CD8-positive, alpha-beta memory T cell (primary cell): Measurements from ENCODE around the gene SETD1B. TPM values are rescaled to one million over a fixed set of nuclear protein-coding genes. Genes with fewer than 3 reads are reported as not detected.

ENCODE experiments used
- CTCF ChIA-PET: fragments of 350-600 bp; sonication (Branson Sonifier 250); formaldehyde crosslinking; loops from one replicate; lab custom pipeline; 2021; ENCODE audit warnings: antibody characterized with exemption; lab: Charles Lee
- POLR2A ChIA-PET: fragments of 350-600 bp; sonication (Branson Sonifier 250); formaldehyde crosslinking; loops from one replicate; lab custom pipeline; 2021; ENCODE audit warnings: antibody characterized with exemption; lab: Charles Lee
- DNase-seq, 5 donors: peaks; one replicate each; pipeline versions ENCODE4 v3.0.0 to v3.0.0-alpha.2; 2020 to 2022; ENCODE audit warnings: mixed read lengths in 1 of 5
- H3K27ac ChIP-seq: one replicate; pipeline ENCODE4 v1.7.0; 2013; ENCODE audit warnings: low read depth, mild to moderate bottlenecking, low read length, moderate library complexity
- H3K27me3 ChIP-seq: 2 replicates; pipeline ENCODE4 v1.7.0; 2013; ENCODE audit warnings: low read length, mild to moderate bottlenecking; ENCODE audit not compliant: insufficient read depth, poor library complexity, severe bottlenecking
- H3K36me3 ChIP-seq: 2 replicates; pipeline ENCODE4 v1.7.0; 2013; ENCODE audit warnings: mild to moderate bottlenecking, low read length, moderate library complexity; ENCODE audit not compliant: insufficient read depth
- H3K4me1 ChIP-seq: 2 replicates; pipeline ENCODE4 v1.7.0; 2013; ENCODE audit warnings: mild to moderate bottlenecking, low read length, moderate library complexity; ENCODE audit not compliant: insufficient read depth
- H3K4me3 ChIP-seq: 2 replicates; pipeline ENCODE4 v1.7.0; 2013; ENCODE audit warnings: mild to moderate bottlenecking, low read length
- H3K9me3 ChIP-seq: 2 replicates; pipeline ENCODE4 v1.7.0; 2013; ENCODE audit warnings: mild to moderate bottlenecking, low read length
- H3K27ac Mint-ChIP-seq, 8 donors: one replicate each; pipeline ENCODE4 v1.8.0; 2020 to 2021; ENCODE audit warnings: mixed read lengths in 8 of 8, mild to moderate bottlenecking in 6 of 8, inconsistent platforms in 3 of 8, moderate library complexity in 3 of 8
- H3K27me3 Mint-ChIP-seq, 2 donors: one replicate each; pipeline ENCODE4 v1.8.0; 2020 to 2021; ENCODE audit warnings: mixed read lengths in 2 of 2, mild to moderate bottlenecking in 1 of 2, moderate library complexity in 1 of 2
- H3K36me3 Mint-ChIP-seq, 3 donors: one replicate each; pipeline ENCODE4 v1.8.0; 2020 to 2021; ENCODE audit warnings: mixed read lengths in 3 of 3, inconsistent platforms in 1 of 3, mild to moderate bottlenecking in 1 of 3
- H3K4me1 Mint-ChIP-seq, 3 donors: one replicate each; pipeline ENCODE4 v1.8.0; 2020 to 2021; ENCODE audit warnings: mixed read lengths in 3 of 3, inconsistent platforms in 1 of 3, mild to moderate bottlenecking in 1 of 3
- H3K4me3 Mint-ChIP-seq, 7 donors: one replicate each; pipeline ENCODE4 v1.8.0; 2020 to 2021; ENCODE audit warnings: mixed read lengths in 7 of 7, mild to moderate bottlenecking in 6 of 7, moderate library complexity in 4 of 7, inconsistent platforms in 2 of 7
- H3K9me3 Mint-ChIP-seq, 5 donors: one replicate each; pipeline ENCODE4 v1.8.0; 2020 to 2022; ENCODE audit warnings: mixed read lengths in 5 of 5, mild to moderate bottlenecking in 3 of 5, moderate library complexity in 2 of 5, inconsistent platforms in 1 of 5
- polyA plus RNA-seq: library from polyadenylated mRNA; unstranded; fragments of 300-500 nt; fragmentation: Illumina TruSeq; gene quantifications from one replicate; pipeline ENCODE4 v1.2.3, GENCODE V29; 2021
- total RNA-seq, 2 experiments: library from RNA; stranded (reverse); gene quantifications; one replicate each; pipeline ENCODE4 v1.2.3, GENCODE V29; 2021

The SETD1B gene
- total and polyA plus RNA-seq, 3 experiments from 2014 or later = 2.4 to 31.9 (median 31.3) TPM

DNA sequence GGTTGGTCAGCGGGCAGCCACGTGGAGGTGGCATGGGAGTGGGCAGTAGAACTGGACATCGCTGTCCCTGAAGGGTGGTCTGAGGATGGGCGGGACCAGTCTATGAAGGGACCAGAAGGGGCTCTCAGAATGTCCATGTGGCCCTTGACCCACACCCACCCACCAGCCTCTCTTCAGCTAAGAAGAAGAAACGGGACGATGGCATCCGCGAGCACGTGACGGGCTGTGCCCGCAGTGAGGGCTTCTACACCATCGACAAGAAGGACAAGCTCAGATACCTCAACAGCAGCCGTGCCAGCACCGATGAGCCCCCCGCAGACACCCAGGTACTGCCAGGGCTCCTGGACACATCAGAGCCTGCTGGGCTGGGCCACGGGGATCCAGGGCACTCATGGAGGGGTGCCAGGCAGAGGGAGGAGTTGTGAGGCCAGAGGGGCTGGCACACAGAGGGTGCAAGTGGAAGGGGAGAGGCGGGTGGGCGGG, 21.3 kb downstream of the SETD1B start:
- Mint-ChIP-seq H3K27me3 (no peaks in the 10 kb centered on the region), H3K9me3 (peaks cover 0 to 2% (median 0%) of the 10 kb centered on the region in 5 donors), H3K36me3 (peaks cover 0 to 82% (median 22%) of the 10 kb centered on the region in 3 donors), H3K4me1 (peaks cover 0 to 13% (median 7%) of the 10 kb centered on the region in 3 donors), H3K27ac (peak overlapping the region in 1 of 8 donors; percentile 75), H3K4me3 (no peak overlapping the region)
- Histone ChIP-seq H3K27me3 (no peaks in the 10 kb centered on the region), H3K27ac (no peak overlapping the region), H3K4me3 (no peak overlapping the region), H3K9me3 (no peaks in the 10 kb centered on the region), H3K36me3 (peaks cover 37% of the 10 kb centered on the region), H3K4me1 (no peaks in the 10 kb centered on the region)
- peak in 1 of 5 donors; percentile 23 for DNase-seq
- ChIA-PET POLR2A (interaction anchor here (0.7 kb wide), 1 partner anchor 14 kb away, joined by 5 read pairs; no protein-coding TSS in a partner anchor), CTCF (interaction anchor here (1.7 to 4.7 kb wide), 3 partner anchors 13 to 51 kb away, joined by 3 to 29 read pairs (median 14); no protein-coding TSS in a partner anchor)

DNA sequence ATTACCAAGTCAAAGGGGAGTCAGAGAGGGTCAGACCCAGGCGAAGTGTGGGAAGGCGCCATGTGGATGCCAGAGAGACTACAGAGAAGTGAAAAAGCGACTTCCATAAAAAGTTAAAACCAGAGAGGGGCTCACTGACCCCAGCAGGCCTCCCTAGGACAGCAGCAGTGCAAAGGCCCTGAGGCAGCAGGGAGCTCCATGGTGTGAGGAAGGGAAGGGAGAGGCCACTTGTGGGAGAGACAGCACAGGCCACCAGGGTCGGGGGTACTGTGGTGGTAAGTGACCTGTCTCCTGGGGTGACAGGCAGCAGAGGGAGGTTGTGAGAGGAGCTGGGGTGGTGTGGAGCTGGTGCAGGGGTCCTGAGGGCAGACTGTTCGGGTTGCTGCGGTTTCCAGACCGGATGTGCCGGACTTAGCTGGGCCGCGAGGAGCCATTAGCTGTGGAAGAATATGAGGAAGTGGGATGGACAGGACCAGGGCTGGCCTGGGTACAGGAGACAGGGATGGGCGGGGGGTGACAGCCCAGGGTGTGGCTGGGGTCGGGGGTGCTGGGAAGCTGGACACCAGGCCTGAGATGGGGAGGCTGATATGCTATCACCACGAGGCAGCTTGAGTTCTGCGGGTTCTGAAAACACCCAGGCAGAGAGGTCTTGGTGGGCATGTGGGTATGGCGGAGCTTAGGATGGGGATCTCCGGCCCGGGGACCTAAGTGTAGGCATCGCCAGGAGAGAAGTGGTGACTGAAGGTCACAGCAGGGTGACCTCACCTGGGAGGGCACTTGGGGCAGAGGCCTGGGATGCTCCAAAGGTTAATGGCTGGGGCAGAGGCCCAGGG, 22.7 kb downstream of the SETD1B start:
- Histone ChIP-seq H3K27me3 (no peaks in the 10 kb centered on the region), H3K27ac (no peak overlapping the region), H3K4me1 (no peaks in the 10 kb centered on the region), H3K36me3 (peaks cover 42% of the 10 kb centered on the region), H3K9me3 (no peaks in the 10 kb centered on the region), H3K4me3 (no peak overlapping the region)
- Mint-ChIP-seq H3K9me3 (peaks cover 0 to 2% (median 0%) of the 10 kb centered on the region in 5 donors), H3K4me3 (peak overlapping the region in 2 of 7 donors; percentile 44 to 50), H3K27me3 (no peaks in the 10 kb centered on the region), H3K27ac (peak overlapping the region in 6 of 8 donors; percentile 4 to 92 (median 47)), H3K36me3 (peaks cover 0 to 85% (median 22%) of the 10 kb centered on the region in 3 donors), H3K4me1 (peaks cover 0 to 13% (median 7%) of the 10 kb centered on the region in 3 donors)
- ChIA-PET POLR2A (interaction anchor here (0.5 to 0.6 kb wide), 2 partner anchors 12 to 32 kb away, joined by 3 to 6 read pairs; no protein-coding TSS in a partner anchor), CTCF (interaction anchor here (1.1 to 4.7 kb wide), 5 partner anchors 10 to 63 kb away, joined by 3 to 29 read pairs (median 4); no protein-coding TSS in a partner anchor)
- DNase-seq = peak in 1 of 5 donors; percentile 5

DNA sequence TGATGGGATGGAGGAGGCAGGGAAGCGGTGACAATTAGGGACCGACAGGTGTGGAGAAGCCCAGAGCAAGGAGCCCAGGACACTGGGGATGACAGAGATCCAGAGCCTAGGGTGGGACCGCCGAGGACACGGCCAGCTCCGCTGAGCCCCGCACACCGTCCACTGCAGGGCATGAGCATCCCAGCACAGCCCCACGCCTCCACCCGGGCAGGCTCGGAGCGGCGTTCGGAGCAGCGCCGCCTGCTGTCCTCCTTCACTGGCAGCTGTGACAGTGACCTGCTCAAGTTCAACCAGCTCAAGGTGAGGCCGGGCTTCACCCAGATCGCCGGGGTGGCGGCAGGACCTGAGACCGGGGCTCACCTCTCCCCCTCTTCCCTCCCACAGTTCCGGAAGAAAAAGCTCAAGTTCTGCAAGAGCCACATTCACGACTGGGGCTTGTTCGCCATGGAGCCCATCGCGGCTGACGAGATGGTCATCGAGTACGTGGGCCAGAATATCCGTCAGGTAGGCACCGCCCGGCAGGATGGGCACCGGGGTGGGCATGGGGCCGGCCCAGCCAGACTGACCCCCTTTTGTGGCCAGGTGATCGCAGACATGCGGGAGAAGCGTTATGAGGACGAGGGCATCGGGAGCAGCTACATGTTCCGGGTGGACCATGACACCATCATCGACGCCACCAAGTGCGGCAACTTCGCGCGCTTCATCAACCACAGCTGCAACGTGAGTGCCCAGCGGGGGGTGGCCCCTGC, 23.7 kb downstream of the SETD1B start:
- Mint-ChIP-seq H3K36me3 (peaks cover 0 to 85% (median 16%) of the 10 kb centered on the region in 3 donors), H3K9me3 (peaks cover 0 to 2% (median 0%) of the 10 kb centered on the region in 5 donors), H3K4me3 (no peak overlapping the region), H3K27me3 (no peaks in the 10 kb centered on the region), H3K27ac (peak overlapping the region in 3 of 8 donors; percentile 4 to 54 (median 47)), H3K4me1 (peaks cover 0 to 13% (median 7%) of the 10 kb centered on the region in 3 donors)
- Histone ChIP-seq H3K4me3 (no peak overlapping the region), H3K27me3 (no peaks in the 10 kb centered on the region), H3K27ac (no peak overlapping the region), H3K9me3 (no peaks in the 10 kb centered on the region), H3K36me3 (peaks cover 42% of the 10 kb centered on the region), H3K4me1 (no peaks in the 10 kb centered on the region)
- DNase-seq = peak in 1 of 5 donors; percentile 12
- POLR2A ChIA-PET = interaction anchor here (0.5 to 0.6 kb wide), 2 partner anchors 71 to 342 kb away, joined by 4 to 5 read pairs; no protein-coding TSS in a partner anchor
- CTCF ChIA-PET = interaction anchor here (1.0 to 4.7 kb wide), 8 partner anchors 11 to 62 kb away, joined by 3 to 29 read pairs (median 4); no protein-coding TSS in a partner anchor

DNA sequence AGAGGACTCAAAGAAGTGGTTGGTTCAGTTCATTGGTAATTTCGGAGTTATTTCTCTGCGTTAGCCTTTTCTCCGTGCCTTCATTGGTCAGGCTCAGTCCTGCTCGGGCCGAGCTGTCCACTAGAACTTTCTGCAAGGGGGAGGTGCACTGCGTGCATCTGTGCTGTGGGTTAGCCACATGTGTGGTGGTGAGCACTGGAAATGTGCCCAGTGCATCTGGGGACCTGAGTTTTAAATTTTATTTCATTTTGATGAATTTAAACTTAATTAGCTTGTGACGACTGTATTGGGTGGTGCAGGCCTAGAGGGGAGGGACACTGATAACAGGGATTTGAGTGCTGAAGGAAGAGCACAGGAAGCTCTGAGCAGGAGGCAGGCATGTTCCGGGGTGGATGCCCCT, 24.5 kb downstream of the SETD1B start:
- Mint-ChIP-seq H3K9me3 (peaks cover 0 to 2% (median 0%) of the 10 kb centered on the region in 5 donors), H3K27me3 (no peaks in the 10 kb centered on the region), H3K36me3 (peaks cover 0 to 85% (median 16%) of the 10 kb centered on the region in 3 donors), H3K4me1 (peaks cover 0 to 13% (median 7%) of the 10 kb centered on the region in 3 donors), H3K27ac (peak overlapping the region in 5 of 8 donors; percentile 11 to 73 (median 48)), H3K4me3 (no peak overlapping the region)
- no peak overlapping the region for H3K27ac ChIP-seq
- CTCF ChIA-PET = interaction anchor here (0.7 to 1.7 kb wide), 6 partner anchors 10 to 54 kb away, joined by 3 to 5 read pairs (median 4); no protein-coding TSS in a partner anchor
- DNase-seq = no peak
- POLR2A ChIA-PET = interaction anchor here (0.6 kb wide), 2 partner anchors 9 to 342 kb away, joined by 4 to 7 read pairs; no protein-coding TSS in a partner anchor
- no peak overlapping the region for H3K4me3 ChIP-seq
- no peaks in the 10 kb centered on the region for H3K27me3 ChIP-seq
- no peaks in the 10 kb centered on the region for H3K9me3 ChIP-seq
- peaks cover 42% of the 10 kb centered on the region for H3K36me3 ChIP-seq
- H3K4me1 ChIP-seq = no peaks in the 10 kb centered on the region

DNA sequence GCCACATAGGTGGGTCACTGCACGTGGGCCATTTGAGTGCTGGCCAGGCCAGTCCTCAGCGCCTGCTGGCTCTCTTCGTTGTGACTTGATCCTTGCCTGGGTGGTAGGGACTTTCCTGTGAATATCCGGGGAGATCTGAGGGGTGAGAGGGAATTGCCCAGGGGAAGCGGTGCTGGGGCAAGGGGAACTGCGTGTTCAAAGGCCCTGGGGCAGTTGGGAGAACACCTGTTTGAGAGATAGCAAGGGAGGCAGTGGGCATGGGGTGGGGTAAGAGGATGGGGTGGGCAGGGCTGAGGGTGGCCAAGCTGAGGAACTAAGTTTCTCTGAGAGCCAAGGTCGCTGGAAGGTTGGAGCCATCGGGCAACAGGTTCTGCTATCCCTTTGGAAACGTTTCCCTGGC, 25.0 kb downstream of the SETD1B start:
- Histone ChIP-seq H3K4me1 (no peaks in the 10 kb centered on the region), H3K27me3 (no peaks in the 10 kb centered on the region), H3K36me3 (peaks cover 37% of the 10 kb centered on the region), H3K4me3 (no peak overlapping the region), H3K9me3 (no peaks in the 10 kb centered on the region), H3K27ac (no peak overlapping the region)
- Mint-ChIP-seq H3K4me1 (peaks cover 0 to 13% (median 7%) of the 10 kb centered on the region in 3 donors), H3K27me3 (no peaks in the 10 kb centered on the region), H3K27ac (peak overlapping the region in 3 of 8 donors; percentile 11 to 73 (median 66)), H3K9me3 (peaks cover 0 to 2% (median 0%) of the 10 kb centered on the region in 5 donors), H3K36me3 (peaks cover 0 to 81% (median 16%) of the 10 kb centered on the region in 3 donors), H3K4me3 (no peak overlapping the region)
- POLR2A ChIA-PET = interaction anchor here (0.6 kb wide), 1 partner anchor 9 kb away, joined by 7 read pairs; no protein-coding TSS in a partner anchor
- DNase-seq = no peak
- CTCF ChIA-PET = interaction anchor here (0.7 to 1.7 kb wide), 3 partner anchors 18 to 34 kb away, joined by 3 to 5 read pairs (median 4); no protein-coding TSS in a partner anchor

DNA sequence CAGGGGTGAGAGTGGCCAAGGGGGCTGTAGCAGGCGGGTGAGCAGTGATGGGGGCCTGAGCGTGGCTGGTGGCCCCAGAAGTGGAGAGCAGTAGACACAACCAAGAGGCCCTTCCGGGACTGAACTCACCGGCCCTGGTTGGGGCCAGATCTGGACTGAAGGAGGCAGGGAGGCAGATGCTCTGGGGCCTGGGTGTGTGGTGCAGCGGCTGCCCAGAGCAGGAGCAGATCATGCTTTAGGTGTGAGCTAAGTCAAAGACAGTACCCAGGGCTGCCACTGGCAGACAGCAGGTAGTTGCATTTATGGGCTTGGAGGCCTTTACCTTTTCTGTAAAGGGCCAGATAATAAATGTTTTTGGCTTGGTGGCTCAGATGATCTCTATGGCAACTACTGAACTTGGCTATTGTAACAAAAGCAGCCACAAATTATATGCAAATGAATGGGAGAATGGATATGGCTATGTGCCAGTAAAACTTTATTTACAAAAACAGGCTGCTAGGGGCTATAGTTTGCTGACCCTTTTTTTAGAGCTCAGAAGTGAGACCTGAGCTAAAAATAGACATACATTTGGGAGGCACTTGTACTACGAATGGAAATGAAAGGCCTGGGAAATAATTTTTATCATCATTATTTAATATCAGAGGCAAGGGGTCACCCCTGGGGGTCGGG, 25.6 kb downstream of the SETD1B start:
- peak overlapping the region in 4 of 8 donors; percentile 17 to 63 (median 38) for H3K27ac Mint-ChIP-seq

DNA sequence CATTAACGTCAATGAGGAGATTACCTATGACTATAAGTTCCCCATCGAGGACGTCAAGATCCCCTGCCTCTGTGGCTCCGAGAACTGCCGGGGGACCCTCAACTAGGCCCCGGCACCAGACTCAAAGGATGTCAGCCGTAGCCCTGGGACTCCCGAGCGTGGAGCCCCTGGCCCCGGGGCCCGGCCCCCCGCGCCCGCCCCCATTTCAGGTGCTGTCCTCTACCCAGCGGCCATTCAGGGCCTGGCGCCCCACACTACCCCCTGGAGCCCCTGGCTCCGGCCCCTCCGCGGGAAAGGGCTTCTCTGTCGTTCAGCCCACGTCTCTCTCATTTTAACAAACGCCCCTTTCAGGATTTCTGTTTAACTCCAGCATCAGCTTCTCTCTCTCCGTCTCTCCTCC, 26.3 kb downstream of the SETD1B start:
- H3K4me3 Mint-ChIP-seq = no peak overlapping the region
- no peaks in the 10 kb centered on the region for H3K27me3 ChIP-seq
- H3K27ac ChIP-seq = no peak overlapping the region
- H3K9me3 ChIP-seq = no peaks in the 10 kb centered on the region
- ChIA-PET CTCF (no interaction called here), POLR2A (no interaction called here)
- peaks cover 34% of the 10 kb centered on the region for H3K36me3 ChIP-seq
- H3K9me3 Mint-ChIP-seq = peaks cover 0 to 2% (median 0%) of the 10 kb centered on the region in 5 donors
- H3K27ac Mint-ChIP-seq = peak overlapping the region in 1 of 8 donors; percentile 63
- H3K27me3 Mint-ChIP-seq = no peaks in the 10 kb centered on the region
- peaks cover 0 to 13% (median 7%) of the 10 kb centered on the region in 3 donors for H3K4me1 Mint-ChIP-seq
- H3K36me3 Mint-ChIP-seq = peaks cover 0 to 69% (median 16%) of the 10 kb centered on the region in 3 donors
- no peak for DNase-seq
- no peaks in the 10 kb centered on the region for H3K4me1 ChIP-seq
- H3K4me3 ChIP-seq = no peak overlapping the region

More for the DNA sequence above, 25.6 kb downstream of the SETD1B start:
- Histone ChIP-seq H3K27me3 (no peaks in the 10 kb centered on the region), H3K4me3 (no peak overlapping the region), H3K27ac (no peak overlapping the region), H3K9me3 (no peaks in the 10 kb centered on the region), H3K36me3 (peaks cover 34% of the 10 kb centered on the region), H3K4me1 (no peaks in the 10 kb centered on the region)
- Mint-ChIP-seq H3K36me3 (peaks cover 0 to 76% (median 16%) of the 10 kb centered on the region in 3 donors), H3K9me3 (peaks cover 0 to 2% (median 0%) of the 10 kb centered on the region in 5 donors), H3K4me1 (peaks cover 0 to 13% (median 7%) of the 10 kb centered on the region in 3 donors), H3K27me3 (no peaks in the 10 kb centered on the region), H3K4me3 (no peak overlapping the region)
- no peak for DNase-seq
- CTCF ChIA-PET = no interaction called here
- POLR2A ChIA-PET = no interaction called here
